Measurements from ENCODE around the gene LRP1B. TPM values are rescaled to one million over a fixed set of nuclear protein-coding genes. Genes with fewer than 3 reads are reported as not detected.

LRP1B gene
- total and polyA plus RNA-seq, 2 of the 8 experiments (the other 6 are each of a cell fraction or from before 2014, with no cell fraction given), result 0.03 TPM; not detected in 1

GRCh38 chr2:141513853-141514252 lies 617.0 kb downstream of the LRP1B start (continued):
- TF ChIP-seq CHD7 (IDR thresholded peaks at IDR 0.05; ENCODE audit: insufficient replicate concordance, low read length) (no peak), SIN3A (conservative IDR thresholded peaks at IDR 0.05 in 1 of 2, IDR thresholded peaks at IDR 0.05 in 1 of 2; ENCODE audit: low read depth in 1 of 2, low read length in 2 of 2) (no peak), RAD21 (IDR thresholded peaks at IDR 0.05 in 1 of 2, conservative IDR thresholded peaks at IDR 0.05 in 1 of 2; ENCODE audit: low read depth in 2 of 2, low read length in 2 of 2) (no peak), MAX (IDR thresholded peaks at IDR 0.05) (no peak), BACH1 (IDR thresholded peaks at IDR 0.05; ENCODE audit: low read length) (no peak), CHD1 (IDR thresholded peaks at IDR 0.05; ENCODE audit: low read depth, low read length) (no peak), EGR1 (IDR thresholded peaks at IDR 0.05; ENCODE audit: borderline replicate concordance, low read depth, low read length) (no peak), CREB1 (IDR thresholded peaks at IDR 0.05) (no peak)

Measured in H1 (cell line).